Measurements from ENCODE around the gene TAPBP. TPM values are rescaled to one million over a fixed set of nuclear protein-coding genes. Genes with fewer than 3 reads are reported as not detected.

Gene TAPBP
- total RNA-seq, result 54.8 and 136 TPM in 2 replicates

GRCh38 chr6:33313709-33314514 is at the start of gene TAPBP:
Gene TAPBP (minus strand): TSS chr6:33314078. CDS start chr6:33314041, 37 bp downstream.

GRCh38 chr6:33317669-33318425 is 4.0 kb upstream of the TAPBP start, which contains the start of gene ZBTB22:
Gene ZBTB22 (minus strand): TSS chr6:33317744. CDS start chr6:33316916, 828 bp downstream.

DNA sequence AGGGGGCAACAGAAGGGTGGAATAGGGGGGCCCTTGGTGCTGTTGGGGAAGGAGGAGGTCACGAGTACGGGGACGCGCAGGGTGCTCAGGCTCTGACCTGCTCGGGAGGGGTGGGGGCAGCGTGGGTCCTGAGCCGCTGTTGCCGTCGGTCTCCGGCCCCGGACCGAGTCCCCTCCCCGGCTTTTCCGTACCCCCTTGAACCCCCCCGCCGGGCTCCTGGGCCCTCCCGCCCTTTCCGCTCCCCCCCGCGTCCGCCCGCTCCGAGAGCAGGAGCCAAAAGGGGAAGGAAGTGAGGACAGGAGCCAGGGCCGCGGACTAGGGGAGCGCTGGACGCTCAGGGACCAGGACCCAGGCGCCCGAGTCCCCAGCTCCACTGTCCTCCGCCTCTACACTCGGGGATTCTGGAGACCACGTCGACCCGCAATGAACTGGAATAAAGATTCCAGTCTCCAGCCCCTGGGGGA is 15.1 kb downstream of the TAPBP start, which contains the start of gene RGL2:
Gene RGL2 (minus strand): TSS at position 170 of the 464 bp plus-strand sequence. CDS start 332 bp downstream, outside the sequence.

GRCh38 chr6:33288921-33289783 is 24.7 kb downstream of the TAPBP start, which contains the start of the genes PFDN6 and WDR46:
Gene PFDN6 (plus strand): TSS chr6:33289601. CDS start chr6:33289857, 256 bp downstream.
Gene WDR46 (minus strand): TSS chr6:33289239. CDS start chr6:33289170, 69 bp downstream.

GRCh38 chr6:33276864-33277662 is 36.8 kb downstream of the TAPBP start, which contains the start of gene B3GALT4:
Gene B3GALT4 (plus strand): TSS chr6:33277123. CDS start chr6:33277420, 297 bp downstream.

GRCh38 chr6:33271468-33272274 is 42.2 kb downstream of the TAPBP start, which contains the start of the genes RPS18 and VPS52:
Gene RPS18 (plus strand): TSS chr6:33272075. CDS start chr6:33272120, 45 bp downstream.
Gene VPS52 (minus strand): TSS chr6:33271876. CDS start chr6:33271675, 201 bp downstream.

Other genes starting within 250 kb of the TAPBP start
- 1.7 and 2.8 TPM in 2 replicates for gene HLA-DPA1, start 240.4 kb downstream of the TAPBP start, total RNA-seq
- 1.8 and 10.0 TPM in 2 replicates for gene HLA-DPB1, start 238.1 kb downstream of the TAPBP start, total RNA-seq
- 0.15 and 1.2 TPM in 2 replicates for gene COL11A2, start 121.6 kb downstream of the TAPBP start, total RNA-seq
- 28.2 and 36.4 TPM in 2 replicates for gene RXRB, start 113.4 kb downstream of the TAPBP start, total RNA-seq
- gene SLC39A7, start 113.2 kb downstream of the TAPBP start, total RNA-seq, result 126 and 152 TPM in 2 replicates
- gene HSD17B8, start 109.4 kb downstream of the TAPBP start, total RNA-seq, result 11.1 and 11.6 TPM in 2 replicates
- gene RING1, start 105.6 kb downstream of the TAPBP start, total RNA-seq, result 31.4 and 52.9 TPM in 2 replicates
- gene VPS52, start 42.2 kb downstream of the TAPBP start, total RNA-seq, result 42.0 and 42.8 TPM in 2 replicates
- 3,088 and 3,156 TPM in 2 replicates for gene RPS18, start 42.0 kb downstream of the TAPBP start, total RNA-seq
- gene B3GALT4, start 37.0 kb downstream of the TAPBP start, total RNA-seq, result 12.5 and 18.0 TPM in 2 replicates
- 69.3 and 86.5 TPM in 2 replicates for gene WDR46, start 24.8 kb downstream of the TAPBP start, total RNA-seq
- 26.6 and 51.3 TPM in 2 replicates for gene PFDN6, start 24.5 kb downstream of the TAPBP start, total RNA-seq
- 29.2 and 41.7 TPM in 2 replicates for gene RGL2, start 15.1 kb downstream of the TAPBP start, total RNA-seq
- gene ZBTB22, start 3.7 kb upstream of the TAPBP start, total RNA-seq, result 18.0 and 25.8 TPM in 2 replicates
- 41.7 and 65.6 TPM in 2 replicates for gene DAXX, start 8.9 kb upstream of the TAPBP start, total RNA-seq
- gene KIFC1, start 77.7 kb upstream of the TAPBP start, total RNA-seq, result 1.8 and 36.2 TPM in 2 replicates
- 23.9 and 27.0 TPM in 2 replicates for gene PHF1, start 96.9 kb upstream of the TAPBP start, total RNA-seq
- gene CUTA, start 104.0 kb upstream of the TAPBP start, total RNA-seq, result 125 and 147 TPM in 2 replicates
- 8.0 and 10.8 TPM in 2 replicates for gene SYNGAP1, start 106.0 kb upstream of the TAPBP start, total RNA-seq
- gene ZBTB9, start 140.5 kb upstream of the TAPBP start, total RNA-seq, result 5.1 and 5.3 TPM in 2 replicates

Measured in smooth muscle cell of trachea (primary cell).